CD4-positive, alpha-beta T cell treated with Interleukin-15 for 1 hour (primary cell): ENCODE results near the gene PROS1.

Experiments
- DNase-seq: peaks from one replicate; pipeline ENCODE4 v3.0.0-alpha.2; 2020

The PROS1 gene

DNA sequence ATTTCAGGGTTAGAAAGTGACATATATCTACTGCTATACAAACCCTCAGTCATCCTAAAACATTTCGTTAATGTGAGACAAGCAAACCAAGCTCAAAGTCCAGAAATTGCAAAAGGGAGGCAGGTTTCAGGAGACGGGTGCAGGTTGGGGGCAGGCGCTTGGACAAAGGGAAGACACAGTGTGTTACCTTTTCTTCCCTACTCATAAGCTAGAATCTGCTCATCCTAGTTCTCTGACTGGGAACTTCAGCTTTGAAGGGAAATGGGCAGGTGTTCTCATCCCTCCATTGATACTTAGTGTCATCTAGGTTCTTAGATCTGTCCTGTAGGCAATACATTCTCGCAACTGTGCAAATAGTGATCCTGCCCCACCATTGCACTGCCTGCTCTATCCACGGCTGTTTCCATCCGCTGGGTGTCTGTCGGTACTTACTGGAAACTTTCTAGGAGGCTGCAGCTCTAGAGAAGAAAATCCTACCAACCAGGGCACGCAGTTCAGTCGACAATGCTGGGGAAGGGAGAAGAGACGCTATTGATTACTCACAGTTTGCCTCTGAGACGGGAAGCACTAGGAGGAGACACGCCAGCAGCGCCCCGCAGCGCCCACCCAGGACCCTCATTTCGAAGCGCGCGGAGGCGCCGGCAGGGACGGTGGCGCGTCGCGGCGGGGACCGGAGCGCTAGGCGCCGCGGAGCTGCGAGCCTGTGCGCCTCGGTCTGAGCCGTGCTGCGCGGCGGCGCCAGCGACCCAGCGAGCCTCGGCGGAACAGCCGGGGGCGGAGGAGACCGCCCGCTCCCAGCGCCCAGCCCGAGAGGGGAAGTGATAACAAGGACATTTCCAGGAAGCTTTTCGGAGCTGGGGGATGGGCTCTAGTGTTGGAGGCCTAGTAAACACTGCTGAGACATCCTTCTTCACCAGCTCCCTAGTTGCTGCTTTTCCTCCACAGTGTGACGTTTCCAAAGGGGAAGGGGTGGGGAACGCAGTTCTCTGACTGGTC lies at the start of gene PROS1:
Gene PROS1, minus strand, starts transcription at position 766 of the 996 bp plus-strand sequence. Its CDS starts 147 bp downstream, at position 619.
- peak; percentile 49 for DNase-seq

GRCh38 chr3:94020293-94020692 lies 46.6 kb upstream of the PROS1 start:
- DNase-seq: no peak

- DNase-seq: no peak
Measured at GRCh38 chr3:94019659-94020058, 46.0 kb upstream of the PROS1 start.

- DNase-seq: no peak
Measured at GRCh38 chr3:94015025-94015424, 41.3 kb upstream of the PROS1 start.

- no peak for DNase-seq
Measured at GRCh38 chr3:94012185-94012584, 38.5 kb upstream of the PROS1 start.

DNA sequence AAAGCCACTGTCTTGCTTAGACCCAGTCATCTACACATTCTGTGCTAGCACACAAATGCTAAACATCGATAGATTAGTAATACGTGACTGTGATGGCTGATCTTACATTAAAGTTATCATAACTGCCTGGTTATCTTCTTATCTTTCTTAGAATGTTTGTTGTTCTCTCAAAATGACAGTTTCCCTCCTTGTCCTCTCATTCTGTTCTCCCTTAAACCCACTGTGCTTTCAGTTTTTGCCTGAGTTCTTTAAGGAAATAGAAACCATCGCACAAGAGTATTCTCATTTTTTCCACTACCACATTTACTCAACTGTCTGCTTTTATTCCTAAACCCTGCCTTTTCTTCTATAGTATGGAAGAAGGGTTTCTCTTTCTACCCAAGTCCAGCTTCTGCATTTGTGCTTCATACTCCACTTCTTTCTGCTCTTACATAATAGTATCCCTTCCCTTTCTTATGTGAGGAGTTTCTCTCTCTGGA lies 37.6 kb upstream of the PROS1 start:
- DNase-seq: no peak

- DNase-seq: no peak
Measured at GRCh38 chr3:94009608-94010007, 35.9 kb upstream of the PROS1 start.

- no peak for DNase-seq
Measured at GRCh38 chr3:94008253-94008652, 34.6 kb upstream of the PROS1 start.

GRCh38 chr3:94004301-94004910 lies 30.7 kb upstream of the PROS1 start:
- DNase-seq: no peak

DNA sequence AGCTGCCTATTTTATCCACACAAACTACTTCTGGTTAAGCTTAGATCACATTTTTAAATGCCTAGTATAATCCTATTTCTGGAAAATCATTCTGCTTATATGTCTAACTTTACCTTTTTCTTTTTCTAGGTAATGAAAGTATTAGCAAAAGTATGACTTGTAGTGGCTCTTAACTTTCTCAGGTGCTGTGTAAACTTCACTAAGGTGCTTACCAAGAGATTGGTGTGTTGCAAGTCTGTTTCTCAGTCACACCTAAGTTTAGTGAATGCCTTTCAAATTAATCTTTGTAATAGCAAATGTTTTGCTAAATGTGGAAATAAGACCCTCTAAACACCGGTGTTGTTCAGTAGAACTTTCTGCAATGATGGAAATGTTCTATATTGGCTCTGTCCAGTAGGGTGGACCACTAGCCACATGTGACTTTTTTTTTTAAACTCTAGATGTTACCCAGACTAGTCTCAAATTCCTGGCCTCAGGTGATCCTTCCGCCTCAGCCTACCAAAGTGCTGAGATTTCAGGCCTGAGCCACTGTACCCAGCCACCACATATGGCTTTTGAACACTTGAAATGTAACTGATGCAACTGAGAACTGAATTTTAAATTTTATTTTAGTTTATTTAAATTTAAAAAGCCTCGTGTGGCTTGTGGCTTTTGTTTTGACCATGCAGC lies 28.3 kb upstream of the PROS1 start:
- no peak for DNase-seq

DNA sequence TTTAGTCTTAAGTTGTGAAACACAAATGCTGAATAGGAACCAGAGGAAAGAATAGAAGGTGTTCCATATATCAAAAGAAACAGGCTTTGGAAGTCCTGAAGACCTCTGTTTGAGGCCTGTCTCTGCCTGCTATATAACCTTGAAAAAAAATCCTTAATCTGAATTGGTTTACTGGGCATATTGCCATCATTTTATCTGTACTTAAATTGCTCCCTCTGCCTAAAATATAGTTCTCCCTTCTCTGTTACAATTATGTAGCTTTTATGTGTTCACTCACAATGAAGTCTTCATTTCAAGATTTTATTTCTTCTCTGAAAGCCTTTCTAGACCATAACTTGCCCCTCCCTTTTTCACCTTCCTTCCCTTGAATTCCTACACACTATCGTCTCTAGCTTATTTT lies 27.5 kb upstream of the PROS1 start:
- DNase-seq: no peak

DNA sequence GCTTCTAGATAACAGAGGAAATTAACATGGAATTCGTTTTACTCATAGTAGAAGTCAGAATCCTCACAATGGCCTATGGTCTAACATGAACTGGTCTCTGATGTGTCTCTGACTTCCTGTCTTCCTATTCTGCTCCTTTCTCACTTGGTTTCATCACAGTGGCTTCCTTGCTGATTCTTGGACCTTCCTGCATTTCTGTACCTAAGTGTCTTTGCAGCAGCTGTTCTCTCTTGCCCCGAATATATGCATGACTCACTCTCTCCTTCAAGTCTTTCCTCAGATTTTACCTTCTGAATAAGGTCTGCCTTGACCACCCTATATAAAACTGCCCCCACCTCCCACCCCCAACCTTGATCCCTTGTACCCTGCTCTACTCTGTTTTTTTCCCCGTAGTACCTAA lies 20.4 kb upstream of the PROS1 start:
- DNase-seq: no peak

- DNase-seq: no peak
Measured at GRCh38 chr3:93992207-93992606, 18.5 kb upstream of the PROS1 start.

DNA sequence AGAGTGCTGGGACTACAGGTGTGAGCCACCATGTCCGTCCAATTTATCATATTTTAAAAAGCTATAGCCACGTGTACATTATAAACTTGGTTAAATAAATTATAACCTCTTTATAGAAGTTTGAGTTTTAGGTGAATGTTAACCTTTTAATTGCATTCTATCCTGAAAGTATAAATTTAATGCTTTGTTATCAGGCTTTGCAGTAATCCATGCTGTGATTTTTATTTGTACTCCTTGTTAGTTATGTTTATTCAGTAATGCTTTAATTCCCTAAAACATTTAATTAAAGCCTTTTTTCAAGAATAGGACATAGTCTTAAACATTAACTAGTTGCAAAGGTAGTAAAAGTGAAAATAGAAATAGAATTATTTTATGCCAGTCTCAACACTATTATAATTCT lies 17.9 kb upstream of the PROS1 start:
- DNase-seq: no peak

DNA sequence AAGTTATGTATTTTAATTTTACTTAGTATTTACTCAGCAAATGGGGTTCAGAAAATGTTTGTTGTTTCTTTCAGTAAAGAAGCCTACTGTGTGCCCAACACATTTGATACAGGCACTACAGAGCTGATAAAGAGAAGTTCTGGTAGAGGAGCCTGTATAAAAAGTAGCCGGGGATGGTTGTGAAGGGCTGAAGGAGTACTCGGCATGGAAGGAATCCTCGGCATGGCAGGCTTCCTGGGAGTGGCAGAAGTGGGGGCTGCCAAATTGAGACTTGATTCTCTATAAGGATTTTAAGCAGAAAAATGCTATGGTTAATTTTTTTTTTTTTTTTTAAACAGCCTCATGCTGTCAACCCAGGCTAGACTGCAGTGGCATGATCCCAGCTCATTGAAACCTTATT lies 15.5 kb upstream of the PROS1 start:
- DNase-seq: no peak

DNA sequence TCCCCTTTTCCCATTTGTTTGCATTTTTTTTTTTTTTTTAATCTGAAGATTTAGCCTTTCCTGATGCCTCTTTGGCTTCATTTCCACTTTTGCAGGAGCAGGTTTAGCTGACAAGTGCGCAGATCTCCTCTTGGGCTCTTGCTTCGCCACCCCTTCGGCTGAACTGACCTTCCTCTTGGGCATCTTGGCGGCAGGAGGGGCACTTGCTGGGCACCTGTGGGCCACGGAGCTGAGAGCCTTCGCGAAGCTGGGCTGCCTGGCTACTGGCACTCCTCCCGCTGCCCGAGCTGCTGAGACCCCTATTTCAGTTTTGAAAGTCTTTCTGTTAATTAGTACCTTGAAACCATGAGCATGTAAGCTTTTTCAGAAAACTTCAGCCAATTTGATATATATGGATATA lies 15.1 kb upstream of the PROS1 start:
- DNase-seq: no peak

- no peak for DNase-seq
Measured at GRCh38 chr3:93988283-93988682, 14.6 kb upstream of the PROS1 start.

DNA sequence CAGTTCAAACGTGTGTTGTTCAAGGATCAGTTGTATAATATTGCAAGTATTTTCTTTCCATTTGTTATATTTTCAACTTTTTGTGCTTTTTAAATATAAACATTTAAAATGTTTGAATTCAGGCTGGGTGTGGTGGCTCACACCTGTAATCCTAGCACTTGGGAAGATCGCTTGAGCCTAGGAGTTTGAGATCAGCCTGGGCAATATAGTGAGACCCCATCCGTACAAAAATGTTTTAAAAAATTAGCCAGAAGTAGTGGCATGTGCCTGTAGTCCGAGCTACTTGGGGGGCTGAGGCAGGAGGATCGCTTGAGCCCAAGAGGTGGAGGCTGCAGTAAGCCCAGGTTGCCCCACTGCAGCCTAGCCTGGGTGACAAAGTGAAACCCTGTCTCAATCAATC lies 10.9 kb upstream of the PROS1 start:
- DNase-seq: no peak

- no peak for DNase-seq
Measured at GRCh38 chr3:93983408-93983807, 9.7 kb upstream of the PROS1 start.

DNA sequence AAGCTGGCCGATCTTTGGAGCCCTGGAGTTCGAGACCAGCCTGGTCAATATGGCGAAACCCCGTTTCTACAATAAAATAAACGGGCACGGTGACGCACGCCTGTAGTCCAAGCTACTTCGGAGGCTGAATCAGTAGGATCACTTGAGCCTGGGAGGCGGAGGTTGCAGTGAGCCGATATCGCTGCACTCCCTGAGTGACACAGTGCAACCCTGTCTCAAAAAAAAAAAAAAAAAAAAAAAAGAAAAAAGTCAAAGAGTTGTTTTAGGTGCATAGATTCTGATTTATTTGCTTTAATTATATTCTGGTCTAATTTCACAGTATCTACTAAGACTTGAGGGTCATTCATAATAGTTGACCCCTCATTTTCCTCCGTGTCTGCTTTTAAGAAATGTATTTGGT lies 8.0 kb upstream of the PROS1 start:
- no peak for DNase-seq

DNA sequence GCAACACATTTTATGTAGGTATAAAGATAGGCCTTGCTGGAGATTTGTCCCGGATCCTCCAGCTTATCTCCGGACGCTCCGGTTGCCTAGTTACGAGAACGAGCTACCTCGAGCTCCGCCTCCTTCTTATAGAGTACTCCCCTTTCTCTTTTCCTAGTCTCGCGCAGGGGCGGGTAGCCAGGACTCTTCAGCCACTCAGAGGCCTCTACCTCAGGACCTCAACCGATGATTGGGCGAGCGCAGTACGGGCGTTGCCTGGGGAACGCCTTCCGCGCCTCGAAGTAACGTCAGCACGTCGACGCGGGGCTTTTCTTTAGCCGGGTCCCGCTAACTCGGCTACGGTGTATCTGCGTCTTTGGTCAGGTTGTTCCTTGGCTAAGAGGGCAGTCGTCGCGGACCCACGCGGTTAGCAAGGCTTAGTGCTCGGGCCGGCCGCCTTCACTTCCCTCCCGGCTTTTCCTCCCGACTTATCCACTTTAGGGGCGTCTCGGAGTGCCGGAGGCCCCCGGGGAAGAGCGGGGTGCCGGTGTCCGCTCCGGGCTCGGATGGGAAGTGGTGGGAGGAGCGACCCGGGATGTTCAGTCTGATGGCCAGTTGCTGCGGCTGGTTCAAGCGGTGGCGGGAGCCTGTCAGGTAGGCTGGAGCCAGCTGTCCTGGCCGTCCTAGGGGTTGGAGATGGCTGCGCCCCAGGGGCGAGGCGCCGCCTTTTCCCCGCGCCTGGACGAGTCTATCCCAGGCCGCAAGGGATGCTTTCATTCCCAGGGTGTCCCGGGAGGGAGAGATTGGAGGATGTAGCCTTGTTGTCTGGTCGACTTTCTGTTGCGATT lies 6.4 kb upstream of the PROS1 start, which contains the start of gene ARL13B:
Gene ARL13B, plus strand, starts transcription at position 306 of the 827 bp plus-strand sequence. Its CDS starts 269 bp downstream, at position 575.
- DNase-seq: peak; percentile 96

GRCh38 chr3:93969997-93970396 lies 3.7 kb downstream of the PROS1 start:
- DNase-seq: no peak
